Subcutaneous adipose tissue (tissue), 4 donors: ENCODE data around the gene TNS3. TPM values are rescaled to one million over a fixed set of nuclear protein-coding genes. Genes with fewer than 3 reads are reported as not detected.

ENCODE experiments used
- CTCF ChIP-seq: fragments of 450-650 bp; IDR thresholded peaks from one replicate; pipeline ENCODE4 v1.5.1; 2016; ENCODE audit warnings: low read depth, mild to moderate bottlenecking, control low read depth, antibody characterized with exemption, moderate library complexity
- total RNA-seq, 4 donors: library from RNA; depleted of rRNA; stranded (reverse); fragments of >200 nt; gene quantifications; one replicate each; pipeline ENCODE4 v1.1.0, GENCODE V29; 2016

TNS3 gene
- total RNA-seq, 4 donors from 2014 or later, result 104 to 137 (median 110) TPM

- TF ChIP-seq CTCF, result no peak
Observed at GRCh38 chr7:47546171-47546570, 35.7 kb downstream of the TNS3 start.

GRCh38 chr7:47544416-47544815 lies 37.5 kb downstream of the TNS3 start:
- TF ChIP-seq CTCF, result no peak

- no peak for TF ChIP-seq CTCF
Observed at GRCh38 chr7:47543714-47544113, 38.2 kb downstream of the TNS3 start.

- TF ChIP-seq CTCF, result no peak
Observed at GRCh38 chr7:47543056-47543455, 38.9 kb downstream of the TNS3 start.

GRCh38 chr7:47542051-47542450 lies 39.9 kb downstream of the TNS3 start:
- TF ChIP-seq CTCF, result no peak

GRCh38 chr7:47540387-47541350 lies 41.2 kb downstream of the TNS3 start:
- no peak for TF ChIP-seq CTCF

- TF ChIP-seq CTCF, result no peak
Observed at GRCh38 chr7:47540053-47540386, 41.9 kb downstream of the TNS3 start.
